SH-SY5Y (cell line): ENCODE results near the gene SGMS1.

Experiments used
- GATA2 ChIP-seq: IDR thresholded peaks from 2 replicates; pipeline ENCODE4 v1.6.1; 2011; ENCODE audit warnings: mild to moderate bottlenecking, low read depth, low read length
- GATA3 ChIP-seq: IDR thresholded peaks from 2 replicates; pipeline ENCODE4 v1.6.1; 2011; ENCODE audit warnings: low read depth, mild to moderate bottlenecking, low read length, moderate library complexity

DNA sequence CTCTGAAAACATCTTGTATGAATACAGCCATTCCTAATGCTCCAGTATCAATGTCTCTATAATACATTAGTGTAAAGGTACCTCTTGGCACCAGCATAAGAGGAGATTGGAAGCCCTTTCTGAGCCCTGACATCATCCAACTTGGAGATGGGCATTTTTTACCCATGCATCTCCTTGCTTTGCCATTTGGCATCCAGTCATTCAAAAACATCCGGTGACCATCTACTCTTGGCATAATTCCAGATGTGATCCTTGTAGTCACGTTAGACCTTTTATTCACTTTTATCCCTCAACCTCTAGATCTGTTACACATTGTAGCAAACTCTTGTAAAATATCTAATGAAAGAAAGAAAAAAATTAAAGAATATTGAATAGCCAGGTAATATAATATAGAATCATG, 17.9 kb upstream of the SGMS1 start:
- TF ChIP-seq GATA3, result no peak
- TF ChIP-seq GATA2, result no peak
